Tibial nerve (tissue), 4 donors: ENCODE results near the gene IRAK4.

Source experiments
- CTCF ChIP-seq, 5 experiments: fragments of 200-600 bp in 3 of 5; fragments of 450-650 bp in 2 of 5; sonication (generic) in 3 of 5; IDR thresholded peaks; one replicate each; pipeline ENCODE4 v1.5.1; 2016 to 2019; ENCODE audit warnings: antibody characterized with exemption in 5 of 5, mild to moderate bottlenecking in 3 of 5, moderate library complexity in 2 of 5
- EP300 ChIP-seq, 2 donors: sonication (generic); formaldehyde crosslinking; IDR thresholded peaks; one replicate each; pipeline ENCODE4 v1.6.1; 2017; ENCODE audit warnings: antibody characterized with exemption in 2 of 2, mild to moderate bottlenecking in 1 of 2
- POLR2A ChIP-seq, 2 donors: fragments of 450-650 bp; IDR thresholded peaks; one replicate each; pipeline ENCODE4 v1.6.1; 2017; ENCODE audit warnings: antibody characterized with exemption in 2 of 2, mild to moderate bottlenecking in 2 of 2, moderate library complexity in 2 of 2

GRCh38 chr12:43776498-43776897 is 17.7 kb downstream of the IRAK4 start:
- TF ChIP-seq CTCF (IDR thresholded peaks at IDR 0.05) (peak in 4 of 5 experiments; percentile 13 to 43 (median 23)), EP300 (IDR thresholded peaks at IDR 0.05) (no peak), POLR2A (IDR thresholded peaks at IDR 0.05) (no peak)
